Endothelial cell of umbilical vein (primary cell): ENCODE results near the gene TYW5.

Experiments
- CTCF ChIP-seq, 2 donors: IDR thresholded peaks; 1 replicate in 1 of 2; 2 replicates in 1 of 2; pipeline ENCODE4 v1.5.1; 2011; ENCODE audit warnings: low read length in 2 of 2, mild to moderate bottlenecking in 2 of 2, moderate library complexity in 2 of 2, control low read depth in 1 of 2, inconsistent platforms in 1 of 2, low read depth in 1 of 2; ENCODE audit not compliant: insufficient read depth in 1 of 2; ENCODE audit errors: extremely low read depth in 1 of 2
- EZH2 ChIP-seq: IDR thresholded peaks from 2 replicates; pipeline ENCODE4 v1.6.1; 2012; ENCODE audit warnings: borderline replicate concordance, low read depth, mild to moderate bottlenecking, moderate library complexity, low read length, inconsistent platforms; ENCODE audit not compliant: severe bottlenecking
- FOS ChIP-seq: IDR thresholded peaks from 2 replicates; pipeline ENCODE4 v1.6.1; 2011; ENCODE audit warnings: mild to moderate bottlenecking, low read length, moderate library complexity, borderline replicate concordance; ENCODE audit not compliant: insufficient read depth
- GATA2 ChIP-seq: IDR thresholded peaks from 2 replicates; pipeline ENCODE4 v1.7.0; 2011; ENCODE audit warnings: low read depth, mild to moderate bottlenecking, moderate library complexity, mixed read lengths, low read length; ENCODE audit not compliant: insufficient read length, insufficient read depth
- JUN ChIP-seq: IDR thresholded peaks from 2 replicates; pipeline ENCODE4 v1.6.1; 2011; ENCODE audit warnings: borderline replicate concordance, low read depth; ENCODE audit not compliant: insufficient read length, insufficient read depth
- MAX ChIP-seq: IDR thresholded peaks from 2 replicates; pipeline ENCODE4 v1.6.1; 2011; ENCODE audit not compliant: insufficient read depth, insufficient read length
- MYC ChIP-seq: IDR thresholded peaks from one replicate; pipeline ENCODE4 v1.6.1; 2011; ENCODE audit warnings: mild to moderate bottlenecking, low read depth, low read length
- POLR2A ChIP-seq: IDR thresholded peaks from 2 replicates; pipeline ENCODE4 v1.6.1; 2012; ENCODE audit warnings: low read depth, mild to moderate bottlenecking, control low read depth, low read length
- POLR2AphosphoS5 ChIP-seq: IDR thresholded peaks from 2 replicates; pipeline ENCODE4 v1.6.1; 2012; ENCODE audit warnings: low read depth, mild to moderate bottlenecking, control low read depth, low read length, moderate library complexity; ENCODE audit not compliant: insufficient read depth

- TF ChIP-seq POLR2A (no peak), CTCF (IDR thresholded peaks at IDR 0.05; ENCODE audit: extremely low read depth in 1 of 2, insufficient read depth in 1 of 2, low read depth in 1 of 2, low read length in 2 of 2) (no peak), FOS (no peak), EZH2 (no peak), MYC (no peak), POLR2AphosphoS5 (no peak), MAX (no peak), JUN (no peak), GATA2 (no peak)
These were observed 72.6 kb downstream of the TYW5 start for GRCh38 chr2:199882667-199883066.
